Endothelial cell of hepatic sinusoid (primary cell): ENCODE measurements around the gene MAN1A1.

Experiments
- in situ Hi-C: cut with HindIII; loops from 2 replicates; pipeline ENCODE4 v1.10.0; 2017; ENCODE audit warnings: low sequenced_read_pairs

MAN1A1 gene

GRCh38 chr6:119346936-119347335 is 2.6 kb downstream of the MAN1A1 start:
- in situ Hi-C loops: no loop called here

GRCh38 chr6:119346450-119346849 is 3.1 kb downstream of the MAN1A1 start:
- in situ Hi-C loops: no loop called here

- in situ Hi-C loops: no loop called here
Measured at GRCh38 chr6:119345114-119345513, 4.4 kb downstream of the MAN1A1 start.

- in situ Hi-C loops: no loop called here
Measured at GRCh38 chr6:119344306-119344705, 5.3 kb downstream of the MAN1A1 start.

- in situ Hi-C loops: no loop called here
Measured at GRCh38 chr6:119343573-119344146, 5.9 kb downstream of the MAN1A1 start.

- in situ Hi-C loops: no loop called here
Measured at GRCh38 chr6:119343167-119343566, 6.4 kb downstream of the MAN1A1 start.

- in situ Hi-C loops: no loop called here
Measured at GRCh38 chr6:119342430-119342829, 7.1 kb downstream of the MAN1A1 start.

GRCh38 chr6:119340796-119341487 is 8.6 kb downstream of the MAN1A1 start:
- in situ Hi-C loops: no loop called here

- in situ Hi-C loops: no loop called here
Measured at GRCh38 chr6:119339941-119340456, 9.6 kb downstream of the MAN1A1 start.

GRCh38 chr6:119337762-119338161 is 11.8 kb downstream of the MAN1A1 start:
- in situ Hi-C loops: no loop called here

GRCh38 chr6:119337252-119337651 is 12.3 kb downstream of the MAN1A1 start:
- in situ Hi-C loops: no loop called here

- in situ Hi-C loops: no loop called here
Measured at GRCh38 chr6:119334535-119335264, 14.9 kb downstream of the MAN1A1 start.

- in situ Hi-C loops: no loop called here
Measured at GRCh38 chr6:119333707-119334295, 15.8 kb downstream of the MAN1A1 start.

GRCh38 chr6:119333063-119333609 is 16.4 kb downstream of the MAN1A1 start:
- in situ Hi-C loops: no loop called here

- in situ Hi-C loops: no loop called here
Measured at GRCh38 chr6:119331663-119332286, 17.8 kb downstream of the MAN1A1 start.

- in situ Hi-C loops: no loop called here
Measured at GRCh38 chr6:119330520-119331113, 18.9 kb downstream of the MAN1A1 start.

GRCh38 chr6:119329794-119330180 is 19.8 kb downstream of the MAN1A1 start:
- in situ Hi-C loops: no loop called here

GRCh38 chr6:119328892-119329793 is 20.4 kb downstream of the MAN1A1 start:
- in situ Hi-C loops: no loop called here

- in situ Hi-C loops: no loop called here
Measured at GRCh38 chr6:119328254-119328653, 21.3 kb downstream of the MAN1A1 start.
